ENCODE measurements around the gene OR5H2. TPM values are rescaled to one million over a fixed set of nuclear protein-coding genes. Genes with fewer than 3 reads are reported as not detected.

Gene OR5H2
- total RNA-seq, 5 donors from 2014 or later (not counting 1 experiment from before 2014, with no cell fraction given): not detected

DNA sequence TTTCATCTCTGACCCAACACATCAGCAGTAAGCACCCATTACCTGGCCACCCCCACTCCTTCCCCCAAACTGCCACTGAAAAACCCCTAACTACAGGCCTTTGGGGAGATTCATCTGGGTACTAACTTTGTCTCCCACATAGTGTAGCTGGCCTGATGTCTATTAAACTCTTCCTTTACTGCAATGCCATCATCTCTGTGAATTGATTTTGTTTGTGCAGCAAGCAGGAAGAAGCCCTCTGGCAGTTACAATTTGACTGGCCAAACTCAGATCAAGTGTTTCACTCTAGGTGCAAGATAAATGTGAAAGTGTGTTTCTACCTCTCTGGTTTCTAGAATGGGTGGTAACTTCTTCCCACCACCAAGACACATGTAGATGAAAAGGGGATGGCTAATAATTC is 44.6 kb downstream of the OR5H2 start:
- H3K27me3 Mint-ChIP-seq: peaks cover 12 to 31% of the 10 kb centered on the region in 2 donors
- H3K4me3 ChIP-seq (ENCODE audit: control insufficient read depth in 1 of 2, extremely low read depth in 1 of 2, low read length in 1 of 2): no peak overlapping the region
- H3K27ac Mint-ChIP-seq: no peak overlapping the region
- ATAC-seq (replicated peaks in 1 of 4): no peak
- H3K9me3 ChIP-seq: no peaks in the 10 kb centered on the region
- no peak overlapping the region for H3K4me3 Mint-ChIP-seq
- peaks cover 0 to 9% of the 10 kb centered on the region in 2 experiments for H3K27me3 ChIP-seq (replicated peaks in 1 of 2; ENCODE audit: control insufficient read depth in 2 of 2, extremely low read depth in 1 of 2, insufficient read depth in 2 of 2, low read length in 1 of 2)
- no peaks in the 10 kb centered on the region for H3K9me3 Mint-ChIP-seq
- H3K4me1 Mint-ChIP-seq: no peaks in the 10 kb centered on the region
- H3K4me1 ChIP-seq (ENCODE audit: control insufficient read depth in 1 of 2, extremely low read depth in 1 of 2, insufficient read depth in 2 of 2, low read length in 2 of 2): peaks cover 0 to 6% of the 10 kb centered on the region in 2 experiments
- H3K27ac ChIP-seq (ENCODE audit: low read length): no peak overlapping the region
- H3K36me3 ChIP-seq (ENCODE audit: control insufficient read depth in 2 of 2, extremely low read depth in 1 of 2, insufficient read depth in 1 of 2, low read length in 1 of 2): no peaks in the 10 kb centered on the region
- POLR2A ChIA-PET: interaction anchor here in 1 of 2 donors (0.7 kb wide), 1 partner anchor 122 kb away, joined by 4 read pairs; no protein-coding TSS in a partner anchor
- DNase-seq: no peak
- CTCF ChIA-PET: interaction anchor here in 1 of 2 donors (1.2 kb wide), 1 partner anchor 488 kb away, joined by 5 read pairs; no protein-coding TSS in a partner anchor
- H3K36me3 Mint-ChIP-seq: no peaks in the 10 kb centered on the region

DNA sequence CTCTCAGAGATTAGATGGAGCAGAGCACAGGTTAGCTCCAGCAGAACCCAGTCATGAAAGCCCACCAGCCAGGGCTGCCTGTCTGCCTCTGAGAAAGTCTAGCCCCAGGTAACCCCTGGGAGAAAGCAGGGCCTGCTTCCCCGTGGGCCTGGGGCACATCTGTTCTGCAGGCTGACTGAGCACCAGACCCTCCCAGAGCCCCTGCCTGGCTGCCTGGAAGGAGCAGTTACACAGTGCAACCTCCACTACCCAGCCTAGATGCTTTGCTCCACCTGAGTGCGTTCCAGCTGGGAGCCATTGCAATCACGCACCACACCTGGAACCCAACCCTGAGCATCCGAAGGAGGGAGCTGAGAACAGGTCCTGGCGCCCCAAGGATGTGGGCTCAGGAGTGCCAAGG is 46.6 kb downstream of the OR5H2 start:
- CTCF ChIA-PET: interaction anchor here (0.6 to 2.4 kb wide), 7 partner anchors 263 to 564 kb away, joined by 3 to 12 read pairs (median 4); partner anchors contain the start of gene ARL6 (in 1 of the 2)
- peaks cover 0 to 9% of the 10 kb centered on the region in 2 experiments for H3K27me3 ChIP-seq (replicated peaks in 1 of 2; ENCODE audit: control insufficient read depth in 2 of 2, extremely low read depth in 1 of 2, insufficient read depth in 2 of 2, low read length in 1 of 2)
- Mint-ChIP-seq H3K4me3 (no peak overlapping the region), H3K27ac (no peak overlapping the region), H3K27me3 (peaks cover 15 to 34% of the 10 kb centered on the region in 2 donors), H3K9me3 (no peaks in the 10 kb centered on the region), H3K4me1 (no peaks in the 10 kb centered on the region), H3K36me3 (no peaks in the 10 kb centered on the region)
- H3K27ac ChIP-seq (ENCODE audit: low read length): no peak overlapping the region
- DNase-seq: no peak
- WGBS (ENCODE audit: insufficient coverage): 69% methylated on average over 5 of the region's 5 CpGs
- H3K4me1 ChIP-seq (ENCODE audit: control insufficient read depth in 1 of 2, extremely low read depth in 1 of 2, insufficient read depth in 2 of 2, low read length in 2 of 2): peaks cover 0 to 6% of the 10 kb centered on the region in 2 experiments
- H3K4me3 ChIP-seq (ENCODE audit: control insufficient read depth in 1 of 2, extremely low read depth in 1 of 2, low read length in 1 of 2): no peak overlapping the region
- peak in 1 of 4 experiments; percentile 14 for ATAC-seq (replicated peaks in 1 of 4)
- H3K36me3 ChIP-seq (ENCODE audit: control insufficient read depth in 2 of 2, extremely low read depth in 1 of 2, insufficient read depth in 1 of 2, low read length in 1 of 2): no peaks in the 10 kb centered on the region
- POLR2A ChIA-PET: no interaction called here
- H3K9me3 ChIP-seq: no peaks in the 10 kb centered on the region

DNA sequence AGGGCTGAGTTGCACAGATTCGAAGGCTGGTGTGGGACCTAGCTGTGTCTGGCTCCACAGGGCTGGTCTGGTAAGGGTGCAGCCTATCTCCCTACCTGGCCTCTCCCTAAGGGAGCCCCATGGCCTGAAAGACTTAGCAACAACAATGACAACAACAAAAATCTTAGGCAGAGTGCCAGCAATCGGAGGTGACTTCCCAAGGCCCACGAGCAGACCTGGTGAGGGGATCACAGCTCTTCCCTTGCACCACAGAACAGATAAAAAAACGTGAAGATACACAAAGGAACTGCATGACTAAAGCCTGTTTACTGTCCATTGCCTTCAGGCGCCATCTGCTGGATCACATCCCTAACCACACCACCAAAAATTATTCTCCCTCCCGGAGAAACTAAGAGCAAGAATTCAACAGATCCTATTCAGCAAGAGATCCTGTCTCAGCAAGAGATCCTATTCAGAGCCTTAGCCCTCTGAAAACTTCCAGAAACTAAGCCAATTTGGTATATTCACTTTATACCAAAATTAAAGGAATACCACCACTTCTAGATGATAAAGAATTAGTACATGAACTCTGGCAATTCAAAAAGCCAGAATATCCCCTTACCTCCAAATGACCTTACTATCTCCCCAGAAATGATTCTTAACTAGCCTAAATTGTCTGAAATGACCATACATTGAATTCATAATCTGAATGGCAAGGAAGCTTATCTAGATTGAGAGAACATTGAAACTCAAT is 47.3 kb downstream of the OR5H2 start:
- no peak overlapping the region for H3K27ac Mint-ChIP-seq

DNA sequence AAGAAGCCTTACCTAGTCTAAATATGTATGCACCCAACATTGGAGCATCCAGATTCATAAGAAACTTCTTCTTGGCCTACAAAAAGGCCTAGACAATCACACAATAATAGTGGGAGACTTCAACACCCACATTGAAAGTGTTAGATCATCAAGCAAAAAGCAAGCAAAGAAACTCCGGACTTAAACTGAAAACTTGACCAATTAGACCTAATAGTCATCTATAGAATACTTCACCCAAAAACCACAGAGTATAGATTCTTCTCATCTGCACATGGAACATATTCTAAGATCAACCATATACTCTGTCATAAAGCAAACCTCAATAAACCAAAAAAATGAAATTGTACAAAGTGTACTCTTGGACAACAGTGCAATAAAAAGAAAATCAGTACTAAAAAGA is 49.0 kb downstream of the OR5H2 start:
- no peak overlapping the region for H3K27ac ChIP-seq (ENCODE audit: low read length)
- H3K4me1 ChIP-seq (ENCODE audit: control insufficient read depth in 1 of 2, extremely low read depth in 1 of 2, insufficient read depth in 2 of 2, low read length in 2 of 2): peaks cover 0 to 6% of the 10 kb centered on the region in 2 experiments
- Mint-ChIP-seq H3K27ac (no peak overlapping the region), H3K9me3 (no peaks in the 10 kb centered on the region), H3K4me3 (no peak overlapping the region), H3K36me3 (no peaks in the 10 kb centered on the region), H3K27me3 (peaks cover 21 to 43% of the 10 kb centered on the region in 2 donors), H3K4me1 (no peaks in the 10 kb centered on the region)
- H3K27me3 ChIP-seq (replicated peaks in 1 of 2; ENCODE audit: control insufficient read depth in 2 of 2, extremely low read depth in 1 of 2, insufficient read depth in 2 of 2, low read length in 1 of 2): peaks cover 0 to 9% of the 10 kb centered on the region in 2 experiments
- ChIA-PET POLR2A (no interaction called here), CTCF (interaction anchor here in 1 of 2 donors (2.4 kb wide), 1 partner anchor 291 kb away, joined by 10 read pairs; no protein-coding TSS in a partner anchor)
- no peaks in the 10 kb centered on the region for H3K9me3 ChIP-seq
- no peaks in the 10 kb centered on the region for H3K36me3 ChIP-seq (ENCODE audit: control insufficient read depth in 2 of 2, extremely low read depth in 1 of 2, insufficient read depth in 1 of 2, low read length in 1 of 2)
- H3K4me3 ChIP-seq (ENCODE audit: control insufficient read depth in 1 of 2, extremely low read depth in 1 of 2, low read length in 1 of 2): no peak overlapping the region
- DNase-seq (no peak), ATAC-seq (replicated peaks in 1 of 4) (no peak)
- WGBS (ENCODE audit: insufficient coverage): no CpG with 5 or more reads among the region's 1 CpG

More for the DNA sequence above, 47.3 kb downstream of the OR5H2 start:
- Histone ChIP-seq H3K36me3 (ENCODE audit: control insufficient read depth in 2 of 2, extremely low read depth in 1 of 2, insufficient read depth in 1 of 2, low read length in 1 of 2) (no peaks in the 10 kb centered on the region), H3K4me1 (ENCODE audit: control insufficient read depth in 1 of 2, extremely low read depth in 1 of 2, insufficient read depth in 2 of 2, low read length in 2 of 2) (peaks cover 0 to 6% of the 10 kb centered on the region in 2 experiments), H3K27me3 (replicated peaks in 1 of 2; ENCODE audit: control insufficient read depth in 2 of 2, extremely low read depth in 1 of 2, insufficient read depth in 2 of 2, low read length in 1 of 2) (peaks cover 0 to 9% of the 10 kb centered on the region in 2 experiments), H3K27ac (ENCODE audit: low read length) (no peak overlapping the region), H3K9me3 (no peaks in the 10 kb centered on the region), H3K4me3 (ENCODE audit: control insufficient read depth in 1 of 2, extremely low read depth in 1 of 2, low read length in 1 of 2) (no peak overlapping the region)
- DNase-seq (peak in 30 of 35 experiments; percentile 4 to 67 (median 24)), ATAC-seq (replicated peaks in 1 of 4) (peak; percentile 54 to 75 (median 72))
- POLR2A ChIA-PET: no interaction called here
- Mint-ChIP-seq H3K27me3 (peaks cover 20 to 40% of the 10 kb centered on the region in 2 donors), H3K36me3 (no peaks in the 10 kb centered on the region), H3K4me3 (no peak overlapping the region), H3K4me1 (no peaks in the 10 kb centered on the region), H3K9me3 (no peaks in the 10 kb centered on the region)
- CTCF ChIA-PET: interaction anchor here (0.6 to 2.4 kb wide), 8 partner anchors 15 to 565 kb away, joined by 3 to 12 read pairs (median 4); partner anchors contain the start of gene ARL6 (in 1 of the 2)
- WGBS (ENCODE audit: insufficient coverage): 11% methylated on average over 6 of the region's 6 CpGs

Other genes with a start within 250 kb of the OR5H2 start
- gene GABRR3, start 247.2 kb upstream of the OR5H2 start, total RNA-seq: not detected
- not detected for gene OR5AC2, start 195.3 kb upstream of the OR5H2 start, total RNA-seq
- not detected for gene OR5H1, start 151.8 kb upstream of the OR5H2 start, total RNA-seq
- not detected for gene OR5H14, start 135.0 kb upstream of the OR5H2 start, total RNA-seq
- not detected for gene OR5H15, start 115.8 kb upstream of the OR5H2 start, total RNA-seq
- not detected for gene OR5H6, start 18.3 kb upstream of the OR5H2 start, total RNA-seq
- not detected for gene OR5K4, start 71.3 kb downstream of the OR5H2 start, total RNA-seq
- gene OR5K3, start 108.2 kb downstream of the OR5H2 start, total RNA-seq: not detected
- not detected for gene OR5K1, start 180.7 kb downstream of the OR5H2 start, total RNA-seq
- gene OR5K2, start 215.2 kb downstream of the OR5H2 start, total RNA-seq: not detected
- gene CLDND1, start 240.4 kb downstream of the OR5H2 start, total RNA-seq: 100 to 1,000 TPM; 133 to 404 (median 264) TPM
- gene GPR15, start 249.5 kb downstream of the OR5H2 start, total RNA-seq: 10 to 100 TPM in 4 of 5 donors, 1 to 10 TPM in 1; 5.7 to 69.9 (median 24.7) TPM